GM12878 (cell line): ENCODE results near the gene MAD1L1. TPM values are rescaled to one million over a fixed set of nuclear protein-coding genes. Genes with fewer than 3 reads are reported as not detected.

Source experiments
- ATAC-seq: fragments of 200-7000 bp; cut with Tn5 transposase; 3 replicates; pipeline ENCODE4 v1.9.1; 2020; ENCODE audit warnings: mild to moderate bottlenecking, moderate library complexity
- BruUV-seq: library from RNA; stranded (reverse); fragments of 400-500 nt; replicated peaks from 2 replicates; lab custom pipeline; 2021; lab: Mats Ljungman, UMichigan
- CTCF ChIA-PET: fragments of 300-600 bp; sonication (Branson Sonifier 250); formaldehyde crosslinking; extraction: SDS; loops from one replicate; lab custom pipeline; 2021; ENCODE audit warnings: inconsistent platforms; lab: Yijun Ruan, JAX
- POLR2A ChIA-PET: fragments of 350-600 bp; formaldehyde crosslinking; extraction: SDS; loops from one replicate; lab custom pipeline; 2021; ENCODE audit warnings: inconsistent platforms; lab: Charles Lee
- RAD21 ChIA-PET: fragments of 300-600 bp; sonication (Branson Sonifier 250); formaldehyde crosslinking; loops from one replicate; lab custom pipeline; 2023; ENCODE audit warnings: antibody characterized with exemption; ENCODE audit not compliant: unreplicated experiment; lab: Charles Lee
- SMC1A ChIA-PET: fragments of 300-600 bp; sonication (Branson Sonifier 250); formaldehyde crosslinking; loops from one replicate; lab custom pipeline; 2023; ENCODE audit not compliant: unreplicated experiment, uncharacterized antibody; lab: Charles Lee
- DNase-seq: peaks from one replicate; pipeline ENCODE4 v3.0.0-alpha.2; 2011; ENCODE audit warnings: low read depth, low spot score
- FAIRE-seq: peaks from 3 replicates; lab custom pipeline; 2011; peaks lifted over from hg19 to GRCh38; lab: Jason Lieb, UNC
- H2AFZ ChIP-seq: 2 replicates; pipeline ENCODE4 v1.6.0; 2011; ENCODE audit warnings: low read depth, low read length, control low read depth; ENCODE audit not compliant: control insufficient read depth
- H3K27ac ChIP-seq: 2 replicates; pipeline ENCODE4 v1.5.1; 2011; ENCODE audit warnings: control low read depth; ENCODE audit not compliant: control insufficient read depth, insufficient read depth
- H3K27me3 ChIP-seq, 2 experiments: replicated peaks in 1 of 2; 2 replicates each; pipeline versions ENCODE4 v1.6.0 to v1.6.1; 2011; ENCODE audit warnings: low read length in 1 of 2; ENCODE audit not compliant: control insufficient read depth in 2 of 2, insufficient read depth in 2 of 2
- H3K36me3 ChIP-seq, 2 experiments: 2 replicates each; pipeline ENCODE4 v1.5.1; 2011; ENCODE audit warnings: low read length in 1 of 2; ENCODE audit not compliant: control insufficient read depth in 2 of 2, insufficient read depth in 2 of 2
- H3K4me1 ChIP-seq: 2 replicates; pipeline ENCODE4 v1.6.1; 2011; ENCODE audit warnings: mild to moderate bottlenecking, low read length, moderate library complexity, mixed read lengths; ENCODE audit not compliant: control insufficient read depth, insufficient read depth
- H3K4me2 ChIP-seq: 2 replicates; pipeline ENCODE4 v1.6.0; 2011; ENCODE audit warnings: control low read depth; ENCODE audit not compliant: control insufficient read depth, insufficient read depth
- H3K4me3 ChIP-seq: fragments of 200-600 bp; sonication (generic); 2 replicates; pipeline ENCODE4 v1.5.1; 2016
- H3K79me2 ChIP-seq: 2 replicates; pipeline ENCODE4 v1.6.0; 2011; ENCODE audit warnings: low read length; ENCODE audit not compliant: control insufficient read depth, insufficient read depth
- H3K9ac ChIP-seq: 2 replicates; pipeline ENCODE4 v1.8.0; 2011; ENCODE audit warnings: low read length, control low read depth, mixed read lengths; ENCODE audit not compliant: control insufficient read depth, insufficient read depth
- H3K9me3 ChIP-seq: replicated peaks from 3 replicates; pipeline ENCODE4 v1.5.1; 2011; ENCODE audit warnings: mild to moderate bottlenecking, low read length; ENCODE audit not compliant: control insufficient read depth, insufficient read depth
- H4K20me1 ChIP-seq: 2 replicates; pipeline ENCODE4 v1.6.0; 2011; ENCODE audit not compliant: control insufficient read depth, insufficient read depth
- CHD1 ChIP-seq: IDR thresholded peaks from 2 replicates; pipeline ENCODE4 v1.6.1; 2012; ENCODE audit warnings: low read depth, low read length, improper control_type of control experiment
- CHD4 ChIP-seq: fragments of 200-600 bp; sonication (generic); IDR thresholded peaks from 2 replicates; pipeline ENCODE4 v1.6.1; 2016; ENCODE audit warnings: mild to moderate bottlenecking
- JUNB ChIP-seq: IDR thresholded peaks from 2 replicates; pipeline ENCODE4 v1.6.1; 2016; ENCODE audit warnings: antibody characterized with exemption, mild to moderate bottlenecking
- NRF1 ChIP-seq: conservative IDR thresholded peaks from 2 replicates; pipeline ENCODE4 v1.6.1; 2011; ENCODE audit warnings: mild to moderate bottlenecking, low read depth, low read length, improper control_type of control experiment
- RB1 ChIP-seq: fragments of 450-650 bp; formaldehyde crosslinking; IDR thresholded peaks from 2 replicates; pipeline ENCODE4 v1.6.1; 2017; ENCODE audit warnings: mild to moderate bottlenecking, borderline replicate concordance
- TCF3 ChIP-seq: IDR thresholded peaks from 2 replicates; pipeline ENCODE4 v1.6.1; 2012; ENCODE audit warnings: low read depth, mild to moderate bottlenecking, low read length, borderline replicate concordance; ENCODE audit not compliant: insufficient read depth
- YY1 ChIP-seq: IDR thresholded peaks from 2 replicates; pipeline ENCODE4 v1.6.1; 2011; ENCODE audit warnings: low read depth, mild to moderate bottlenecking, low read length
- WGBS: methylation state at CpG from one replicate; pipeline ENCODE4 v1.1.6; 2016; ENCODE audit warnings: low lambda C conversion rate; ENCODE audit not compliant: insufficient replicate concordance, insufficient coverage; ENCODE audit errors: missing lambda C conversion rate; 5-methylcytosine and 5-hydroxymethylcytosine counted together
- in situ Hi-C: fragments of 300-500 bp; cut with MboI; formaldehyde crosslinking; loops from 9 replicates; pipeline ENCODE4 v1.14.3; 2018; ENCODE audit warnings: mixed read lengths
- intact Hi-C: fragments of 100-400 bp; cut with micrococcal nuclease; formaldehyde crosslinking; loops from one replicate; pipeline ENCODE4 v1.14.2; 2022; ENCODE audit not compliant: unreplicated experiment
- polyA plus RNA-seq, 11 experiments: library from polyadenylated mRNA; depleted of rRNA in 4 of 11; unstranded in 6 of 11; stranded (reverse) in 5 of 11; fragments of >200 nt; fragmentation: Nextera tagmentation in 4 of 11; fragmentation: Illumina TruSeq in 1 of 11; extraction: Ambion mirVana in 4 of 11; extraction: Trizol in 1 of 11; gene quantifications; 1 replicate in 1 of 11; 2 replicates in 10 of 11; pipeline versions ENCODE4 v1.2.1 to v1.2.3, GENCODE V29; 2011 to 2016; ENCODE audit warnings: inconsistent platforms in 2 of 11, missing spikeins in 2 of 11, low read depth in 1 of 11
- total RNA-seq, 4 experiments: library from RNA; depleted of rRNA in 3 of 4; stranded (reverse); fragments of >200 nt in 3 of 4; fragmentation: Illumina TruSeq in 1 of 4; extraction: Trizol in 1 of 4; gene quantifications; 2 replicates each; pipeline versions ENCODE4 v1.2.1 to v1.2.3, GENCODE V29; 2013 to 2021
- TF ChIP-seq, protein P1 (sequence below): fragments of 450-650 bp; conservative IDR thresholded peaks from 2 replicates; pipeline ENCODE4 v1.6.1; 2017; ENCODE audit warnings: mild to moderate bottlenecking, moderate library complexity
- TF ChIP-seq, protein P2 (sequence below): fragments of 450-650 bp; formaldehyde crosslinking; IDR thresholded peaks from 2 replicates; pipeline ENCODE4 v1.5.0; 2022; ENCODE audit warnings: mild to moderate bottlenecking, missing genetic modification characterization
- TF ChIP-seq, protein P3 (sequence below): IDR thresholded peaks from 2 replicates; pipeline ENCODE4 v1.6.1; 2012; ENCODE audit warnings: low read length, inconsistent platforms

Gene MAD1L1
- total and polyA plus RNA-seq, 10 of the 15 experiments (the other 5 are each of a cell fraction or from before 2014, with no cell fraction given), result 2.2 to 76.8 (median 38.3) TPM

DNA sequence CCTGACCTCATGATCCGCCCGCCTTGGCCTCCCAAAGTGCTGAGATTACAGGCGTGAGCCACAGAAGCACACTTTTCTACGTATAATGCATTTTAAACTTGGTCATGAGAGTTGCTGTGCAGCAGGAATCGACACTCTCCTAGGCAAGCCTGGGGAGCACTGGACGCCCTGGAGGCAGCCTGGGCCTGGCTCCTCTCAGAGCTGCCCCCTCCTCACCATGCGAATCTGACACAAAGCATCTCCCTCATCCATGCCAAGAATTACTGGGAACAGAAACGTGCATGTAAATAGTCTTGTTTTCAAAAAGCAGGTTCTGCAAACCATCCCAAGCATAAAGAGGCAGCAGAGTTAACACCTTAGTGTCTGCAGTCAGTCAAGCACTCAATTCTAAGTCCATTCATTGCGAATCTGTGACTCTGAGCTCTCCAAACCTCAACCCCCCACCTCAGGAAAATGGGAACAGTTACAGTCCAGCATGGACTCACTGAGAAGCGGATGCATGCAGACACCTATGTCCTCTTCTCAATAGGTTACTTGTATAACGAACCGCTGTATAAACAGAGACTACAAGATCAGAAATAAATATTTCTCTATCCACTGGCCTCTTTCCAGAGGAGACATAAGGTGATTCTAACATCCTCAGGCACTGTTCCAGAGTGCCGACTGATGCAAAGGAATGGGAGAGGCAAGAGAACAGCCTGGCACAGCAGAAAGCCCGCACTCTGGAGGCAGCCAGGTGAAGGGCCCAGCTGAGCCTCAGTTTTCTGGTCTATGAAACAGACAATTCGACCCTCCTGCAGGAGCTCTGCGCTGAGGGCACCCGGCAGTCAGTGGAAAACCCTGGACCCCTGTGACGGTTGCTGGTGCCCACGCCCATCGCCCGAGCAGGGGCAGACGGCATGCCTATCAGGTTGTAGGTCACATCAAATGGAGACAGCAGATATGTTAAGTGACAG lies 68.9 kb downstream of the MAD1L1 start (continued):
- TF ChIP-seq, protein P1, sequence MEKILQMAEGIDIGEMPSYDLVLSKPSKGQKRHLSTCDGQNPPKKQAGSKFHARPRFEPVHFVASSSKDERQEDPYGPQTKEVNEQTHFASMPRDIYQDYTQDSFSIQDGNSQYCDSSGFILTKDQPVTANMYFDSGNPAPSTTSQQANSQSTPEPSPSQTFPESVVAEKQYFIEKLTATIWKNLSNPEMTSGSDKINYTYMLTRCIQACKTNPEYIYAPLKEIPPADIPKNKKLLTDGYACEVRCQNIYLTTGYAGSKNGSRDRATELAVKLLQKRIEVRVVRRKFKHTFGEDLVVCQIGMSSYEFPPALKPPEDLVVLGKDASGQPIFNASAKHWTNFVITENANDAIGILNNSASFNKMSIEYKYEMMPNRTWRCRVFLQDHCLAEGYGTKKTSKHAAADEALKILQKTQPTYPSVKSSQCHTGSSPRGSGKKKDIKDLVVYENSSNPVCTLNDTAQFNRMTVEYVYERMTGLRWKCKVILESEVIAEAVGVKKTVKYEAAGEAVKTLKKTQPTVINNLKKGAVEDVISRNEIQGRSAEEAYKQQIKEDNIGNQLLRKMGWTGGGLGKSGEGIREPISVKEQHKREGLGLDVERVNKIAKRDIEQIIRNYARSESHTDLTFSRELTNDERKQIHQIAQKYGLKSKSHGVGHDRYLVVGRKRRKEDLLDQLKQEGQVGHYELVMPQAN, result no peak

DNA sequence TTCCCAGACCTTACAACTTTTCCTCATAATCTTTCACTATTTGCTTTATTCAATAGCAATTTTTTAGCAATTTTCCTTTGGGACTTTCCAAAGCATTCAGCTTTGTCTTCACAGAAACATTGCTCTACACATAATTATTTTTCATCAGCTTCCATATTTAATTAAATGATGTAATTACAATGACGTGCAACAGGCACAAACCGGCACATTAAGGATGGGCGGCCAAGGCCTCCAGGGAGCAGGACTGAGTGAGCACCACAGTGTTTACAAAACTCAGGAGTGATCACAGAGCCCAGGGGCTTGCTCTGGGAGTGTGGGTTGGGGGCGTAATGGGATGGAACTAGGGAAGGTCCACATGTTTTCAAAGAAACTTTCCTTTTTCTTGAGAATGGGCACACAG lies 69.8 kb downstream of the MAD1L1 start:
- FAIRE-seq, result no peak
- TF ChIP-seq, protein P2, sequence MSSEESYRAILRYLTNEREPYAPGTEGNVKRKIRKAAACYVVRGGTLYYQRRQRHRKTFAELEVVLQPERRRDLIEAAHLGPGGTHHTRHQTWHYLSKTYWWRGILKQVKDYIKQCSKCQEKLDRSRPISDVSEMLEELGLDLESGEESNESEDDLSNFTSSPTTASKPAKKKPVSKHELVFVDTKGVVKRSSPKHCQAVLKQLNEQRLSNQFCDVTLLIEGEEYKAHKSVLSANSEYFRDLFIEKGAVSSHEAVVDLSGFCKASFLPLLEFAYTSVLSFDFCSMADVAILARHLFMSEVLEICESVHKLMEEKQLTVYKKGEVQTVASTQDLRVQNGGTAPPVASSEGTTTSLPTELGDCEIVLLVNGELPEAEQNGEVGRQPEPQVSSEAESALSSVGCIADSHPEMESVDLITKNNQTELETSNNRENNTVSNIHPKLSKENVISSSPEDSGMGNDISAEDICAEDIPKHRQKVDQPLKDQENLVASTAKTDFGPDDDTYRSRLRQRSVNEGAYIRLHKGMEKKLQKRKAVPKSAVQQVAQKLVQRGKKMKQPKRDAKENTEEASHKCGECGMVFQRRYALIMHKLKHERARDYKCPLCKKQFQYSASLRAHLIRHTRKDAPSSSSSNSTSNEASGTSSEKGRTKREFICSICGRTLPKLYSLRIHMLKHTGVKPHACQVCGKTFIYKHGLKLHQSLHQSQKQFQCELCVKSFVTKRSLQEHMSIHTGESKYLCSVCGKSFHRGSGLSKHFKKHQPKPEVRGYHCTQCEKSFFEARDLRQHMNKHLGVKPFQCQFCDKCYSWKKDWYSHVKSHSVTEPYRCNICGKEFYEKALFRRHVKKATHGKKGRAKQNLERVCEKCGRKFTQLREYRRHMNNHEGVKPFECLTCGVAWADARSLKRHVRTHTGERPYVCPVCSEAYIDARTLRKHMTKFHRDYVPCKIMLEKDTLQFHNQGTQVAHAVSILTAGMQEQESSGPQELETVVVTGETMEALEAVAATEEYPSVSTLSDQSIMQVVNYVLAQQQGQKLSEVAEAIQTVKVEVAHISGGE, result no peak
- TF ChIP-seq NRF1 (no peak), TCF3 (no peak), JUNB (no peak), YY1 (no peak), CHD4 (no peak), RB1 (no peak), CHD1 (no peak)
- TF ChIP-seq, protein P3, sequence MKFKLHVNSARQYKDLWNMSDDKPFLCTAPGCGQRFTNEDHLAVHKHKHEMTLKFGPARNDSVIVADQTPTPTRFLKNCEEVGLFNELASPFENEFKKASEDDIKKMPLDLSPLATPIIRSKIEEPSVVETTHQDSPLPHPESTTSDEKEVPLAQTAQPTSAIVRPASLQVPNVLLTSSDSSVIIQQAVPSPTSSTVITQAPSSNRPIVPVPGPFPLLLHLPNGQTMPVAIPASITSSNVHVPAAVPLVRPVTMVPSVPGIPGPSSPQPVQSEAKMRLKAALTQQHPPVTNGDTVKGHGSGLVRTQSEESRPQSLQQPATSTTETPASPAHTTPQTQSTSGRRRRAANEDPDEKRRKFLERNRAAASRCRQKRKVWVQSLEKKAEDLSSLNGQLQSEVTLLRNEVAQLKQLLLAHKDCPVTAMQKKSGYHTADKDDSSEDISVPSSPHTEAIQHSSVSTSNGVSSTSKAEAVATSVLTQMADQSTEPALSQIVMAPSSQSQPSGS, result no peak
- POLR2A ChIA-PET, result no interaction called here
- no peaks in the 10 kb centered on the region for H3K79me2 ChIP-seq
- DNase-seq, result no peak
- WGBS, result 94% methylated on average over 4 of the region's 4 CpGs
- H3K4me3 ChIP-seq, result no peak overlapping the region
- no peaks in the 10 kb centered on the region for H3K27me3 ChIP-seq
- BruUV-seq, result no TSS peak
- no peak overlapping the region for H3K4me2 ChIP-seq
- no peak overlapping the region for H3K9ac ChIP-seq
- no peak for ATAC-seq
- CTCF ChIA-PET, result no interaction called here
- intact Hi-C loops, result no loop called here
- H2AFZ ChIP-seq, result no peak overlapping the region
- no peaks in the 10 kb centered on the region for H3K9me3 ChIP-seq
- H3K36me3 ChIP-seq, result peaks cover 0 to 4% of the 10 kb centered on the region in 2 experiments; a peak in 3 of 4 replicates
- SMC1A ChIA-PET, result no interaction called here
- in situ Hi-C loops, result no loop called here
- no peak overlapping the region for H3K27ac ChIP-seq
- peaks cover 18% of the 10 kb centered on the region for H3K4me1 ChIP-seq
- H4K20me1 ChIP-seq, result no peaks in the 10 kb centered on the region
- RAD21 ChIA-PET, result no interaction called here
